HCT116 (cell line): ENCODE data around the gene MAEA. TPM values are rescaled to one million over a fixed set of nuclear protein-coding genes. Genes with fewer than 3 reads are reported as not detected.

Experiments
- ATAC-seq: fragments of 200-7000 bp; cut with Tn5 transposase; 2 replicates; pipeline ENCODE4 v1.9.1; 2020; ENCODE audit warnings: mild to moderate bottlenecking, moderate library complexity
- BruUV-seq: library from RNA; stranded (reverse); fragments of 400-500 nt; replicated peaks from 2 replicates; lab custom pipeline; 2021; lab: Mats Ljungman, UMichigan
- CTCF ChIA-PET: fragments of 300-600 bp; sonication (Branson Sonifier 250); formaldehyde crosslinking; loops from one replicate; lab custom pipeline; 2021; ENCODE audit warnings: antibody characterized with exemption; lab: Charles Lee
- POLR2A ChIA-PET: fragments of 300-600, 350-600 bp; sonication (Branson Sonifier 250); formaldehyde crosslinking; loops from one replicate; lab custom pipeline; 2021; ENCODE audit warnings: antibody characterized with exemption; lab: Charles Lee
- RAD21 ChIA-PET, 2 experiments: fragments of 300-600 bp; sonication (Branson Sonifier 250); formaldehyde crosslinking; loops; one replicate each; lab custom pipeline; 2023; ENCODE audit warnings: low total read pairs in 2 of 2; ENCODE audit not compliant: uncharacterized antibody in 2 of 2, unreplicated experiment in 2 of 2, low non-redundant PET in 1 of 2; lab: Charles Lee
- DNase-seq: peaks from one replicate; pipeline ENCODE4 v3.0.0-alpha.2; 2010; ENCODE audit warnings: low read depth, low spot score
- H2AFZ ChIP-seq: fragments of 200-600 bp; shearing (Covaris generic), sonication (generic); 2 replicates; pipeline ENCODE4 v1.6.1; 2017; ENCODE audit warnings: low read depth, mixed run types, mixed read lengths, antibody characterized with exemption, low read length; ENCODE audit not compliant: poor library complexity, severe bottlenecking
- H3K27ac ChIP-seq: 2 replicates; pipeline ENCODE4 v1.5.1; 2012; ENCODE audit warnings: low read depth, low read length
- H3K27me3 ChIP-seq: fragments of 200-600 bp; sonication (generic); 2 replicates; pipeline ENCODE4 v1.6.1; 2016; ENCODE audit warnings: mixed run types, low read length, mixed read lengths; ENCODE audit not compliant: insufficient read depth
- H3K36me3 ChIP-seq, 2 experiments: fragments of 200-500 bp in 1 of 2; fragments of 200-600 bp in 1 of 2; sonication (Bioruptor generic) in 1 of 2; sonication (generic) in 1 of 2; 2 replicates each; pipeline versions ENCODE4 v1.5.1 to v1.6.1; 2014 to 2016; ENCODE audit warnings: low read length in 2 of 2, inconsistent platforms in 1 of 2, mixed read lengths in 1 of 2, mixed run types in 1 of 2; ENCODE audit not compliant: insufficient read depth in 2 of 2, control insufficient read depth in 1 of 2
- H3K4me1 ChIP-seq, 2 experiments: fragments of 200-600 bp in 1 of 2; sonication (generic) in 1 of 2; 2 replicates each; pipeline versions ENCODE4 v1.5.1 to v1.6.1; 2012 to 2017; ENCODE audit warnings: low read length in 2 of 2, inconsistent platforms in 1 of 2, mild to moderate bottlenecking in 1 of 2, mixed read lengths in 1 of 2, mixed run types in 1 of 2, moderate library complexity in 1 of 2; ENCODE audit not compliant: insufficient read depth in 2 of 2, control insufficient read depth in 1 of 2
- H3K4me2 ChIP-seq: fragments of 200-600 bp; sonication (generic); 2 replicates; pipeline ENCODE4 v1.6.1; 2017; ENCODE audit warnings: mixed run types, low read length, mixed read lengths
- H3K4me3 ChIP-seq, 2 experiments: fragments of 200-600 bp in 1 of 2; sonication (generic) in 1 of 2; replicated peaks in 1 of 2; 2 replicates each; pipeline ENCODE4 v1.5.1; 2011 to 2016; ENCODE audit warnings: low read length in 2 of 2, control low read depth in 1 of 2, low read depth in 1 of 2, mild to moderate bottlenecking in 1 of 2, mixed read lengths in 1 of 2, mixed run types in 1 of 2
- H3K79me2 ChIP-seq: fragments of 200-600 bp; sonication (generic); 2 replicates; pipeline ENCODE4 v1.6.1; 2017; ENCODE audit warnings: mild to moderate bottlenecking, mixed run types, low read length, moderate library complexity, mixed read lengths; ENCODE audit not compliant: insufficient read depth
- H3K9ac ChIP-seq: fragments of 200-600 bp; sonication (generic); 2 replicates; pipeline ENCODE4 v1.6.1; 2016; ENCODE audit warnings: low read length, mixed read lengths
- H3K9me2 ChIP-seq: fragments of 200-600 bp; sonication (generic), shearing (Covaris generic); 2 replicates; pipeline ENCODE4 v1.6.1; 2017; ENCODE audit warnings: mixed run types, mild to moderate bottlenecking, moderate library complexity; ENCODE audit not compliant: insufficient read depth
- H3K9me3 ChIP-seq, 2 experiments: fragments of 200-500 bp in 1 of 2; fragments of 200-600 bp in 1 of 2; sonication (Bioruptor generic) in 1 of 2; sonication (generic) in 1 of 2; 2 replicates each; pipeline ENCODE4 v1.6.1; 2014 to 2017; ENCODE audit warnings: low read length in 2 of 2, mixed read lengths in 2 of 2, inconsistent platforms in 1 of 2, low read depth in 1 of 2, mild to moderate bottlenecking in 1 of 2, mixed run types in 1 of 2, moderate library complexity in 1 of 2; ENCODE audit not compliant: control insufficient read depth in 1 of 2, insufficient read depth in 1 of 2
- H4K20me1 ChIP-seq: fragments of 200-600 bp; sonication (generic), shearing (Covaris generic); 2 replicates; pipeline ENCODE4 v1.6.1; 2017; ENCODE audit warnings: mixed run types, mild to moderate bottlenecking, moderate library complexity; ENCODE audit not compliant: insufficient read depth
- CEBPB ChIP-seq: IDR thresholded peaks from 2 replicates; pipeline ENCODE4 v1.6.1; 2012; ENCODE audit warnings: low read depth
- SRF ChIP-seq: IDR thresholded peaks from 2 replicates; pipeline ENCODE4 v1.6.1; 2012; ENCODE audit warnings: low read depth
- TCF7L2 ChIP-seq: IDR thresholded peaks from 2 replicates; pipeline ENCODE4 v1.7.0; 2011; ENCODE audit warnings: borderline replicate concordance, inconsistent platforms; ENCODE audit not compliant: insufficient read depth, insufficient read length; ENCODE audit errors: extremely low read depth
- intact Hi-C: fragments of 100-400 bp; cut with micrococcal nuclease; formaldehyde crosslinking; loops from 2 replicates; pipeline ENCODE4 v1.10.0; 2022
- total RNA-seq: library from RNA; stranded (reverse); gene quantifications from one replicate; pipeline ENCODE4 v1.2.1, GENCODE V29; 2021; ENCODE audit not compliant: unreplicated experiment

The MAEA gene
- total RNA-seq, 1 experiment from 2014 or later, result 88.3 TPM

DNA sequence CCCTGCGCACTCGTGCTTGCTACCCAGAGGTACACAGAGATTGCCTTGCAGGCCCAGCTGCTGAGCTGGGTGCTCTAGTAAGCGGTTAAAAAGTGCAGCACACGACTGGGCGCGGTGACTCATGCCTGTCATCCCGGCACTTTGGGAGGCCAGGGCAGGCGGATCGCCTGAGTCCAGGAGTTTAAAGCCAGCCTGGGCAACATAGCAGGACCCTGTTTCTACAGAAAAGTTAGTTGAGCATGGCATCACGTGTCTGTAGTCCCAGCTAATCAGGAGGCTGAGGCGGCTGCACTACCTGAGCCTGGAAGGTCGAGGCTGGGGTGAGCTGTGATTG is 62.8 kb downstream of the MAEA start:
- Histone ChIP-seq H3K9me3 (no peaks in the 10 kb centered on the region), H3K27ac (no peak overlapping the region), H2AFZ (no peak overlapping the region), H3K36me3 (no peaks in the 10 kb centered on the region; a peak in 3 of 4 replicates), H3K9me2 (no peaks in the 10 kb centered on the region), H4K20me1 (no peaks in the 10 kb centered on the region), H3K79me2 (peaks cover 19% of the 10 kb centered on the region), H3K4me2 (no peak overlapping the region), H3K4me3 (no peak overlapping the region), H3K27me3 (no peaks in the 10 kb centered on the region), H3K9ac (no peak overlapping the region), H3K4me1 (peaks cover 8 to 16% of the 10 kb centered on the region in 2 experiments)
- no peak for DNase-seq
- ChIA-PET CTCF (interaction anchor here (2.2 kb wide), 1 partner anchor 277 kb away, joined by 7 read pairs; no protein-coding TSS in a partner anchor), RAD21 (no interaction called here), POLR2A (no interaction called here)
- ATAC-seq, result no peak
- intact Hi-C loops, result loop anchor here (10.0 kb wide), 1 partner anchor 162 kb away; no protein-coding TSS in a partner anchor
- no TSS peak for BruUV-seq
- TF ChIP-seq CEBPB (no peak), SRF (no peak)

DNA sequence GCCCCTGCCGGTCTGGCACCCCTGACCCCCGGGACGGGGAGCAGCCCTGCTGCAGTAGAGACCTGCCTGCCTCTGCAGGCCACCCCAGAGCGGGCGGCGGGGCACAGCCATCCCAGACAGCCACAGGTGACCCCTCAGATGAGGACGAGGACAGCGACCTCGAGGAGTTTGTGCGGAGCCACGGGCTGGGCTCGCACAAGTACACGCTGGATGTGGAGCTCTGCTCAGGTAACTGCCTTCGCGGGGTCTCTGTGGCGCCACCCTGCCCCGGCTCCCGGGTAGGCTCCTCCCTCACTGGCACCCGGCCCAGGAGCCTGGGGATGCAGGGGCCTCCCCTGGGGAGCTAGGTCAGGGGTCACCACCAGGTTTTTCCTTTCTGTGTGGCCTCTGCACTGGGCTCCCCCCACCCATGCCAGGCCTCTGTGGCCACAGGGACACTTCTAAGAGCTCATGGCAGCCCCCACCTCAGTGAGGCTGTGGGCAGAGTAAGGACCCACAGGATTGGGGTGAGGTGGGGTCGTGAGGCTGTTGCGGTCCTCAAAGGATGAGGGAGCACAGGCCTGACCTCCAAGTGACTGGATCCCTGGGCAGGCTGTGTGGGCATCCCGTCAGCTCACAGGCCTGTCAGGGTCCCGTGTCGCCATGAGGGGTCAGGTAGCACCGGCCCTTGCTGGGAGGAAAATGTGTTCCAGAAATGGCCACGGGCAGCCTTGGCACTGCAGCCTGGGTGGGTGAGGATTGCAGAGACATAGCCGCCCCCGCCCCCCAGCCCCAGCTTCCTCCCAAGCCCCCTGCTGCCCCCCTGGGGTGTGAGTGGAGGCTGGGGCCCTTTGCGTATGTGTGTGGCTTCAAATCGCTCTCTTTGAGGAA is 63.7 kb downstream of the MAEA start:
- no peak for DNase-seq
- ChIA-PET CTCF (interaction anchor here (2.2 kb wide), 1 partner anchor 276 kb away, joined by 7 read pairs; no protein-coding TSS in a partner anchor), RAD21 (no interaction called here), POLR2A (no interaction called here)
- H3K79me2 ChIP-seq, result peaks cover 10% of the 10 kb centered on the region
- H3K9me3 ChIP-seq, result no peaks in the 10 kb centered on the region
- peaks cover 3 to 8% of the 10 kb centered on the region in 2 experiments; a peak in 3 of 4 replicates for H3K4me1 ChIP-seq
- intact Hi-C loops, result loop anchor here (10.0 kb wide), 1 partner anchor 161 kb away; no protein-coding TSS in a partner anchor
- no peak overlapping the region for H3K4me3 ChIP-seq
- no peaks in the 10 kb centered on the region; a peak in 3 of 4 replicates for H3K36me3 ChIP-seq
- H2AFZ ChIP-seq, result no peak overlapping the region
- H3K27me3 ChIP-seq, result no peaks in the 10 kb centered on the region
- H3K4me2 ChIP-seq, result no peak overlapping the region
- ATAC-seq, result no peak
- H3K27ac ChIP-seq, result no peak overlapping the region
- no peak overlapping the region for H3K9ac ChIP-seq
- H3K9me2 ChIP-seq, result no peaks in the 10 kb centered on the region
- TF ChIP-seq TCF7L2, result no peak
- no TSS peak for BruUV-seq
- H4K20me1 ChIP-seq, result no peaks in the 10 kb centered on the region
